Right kidney (tissue), 1 donor: ENCODE data around the gene FHOD3.
"Not testable (repeated sequence)": the region's sequence is repeated elsewhere in the genome, so short reads cannot be mapped to it uniquely, and the experiment has no call there.

Experiments used
- DNase-seq: peaks from one replicate; pipeline ENCODE4 v3.0.0-alpha.2; 2016

FHOD3 gene

GRCh38 chr18:36525913-36526312, 228.4 kb downstream of the FHOD3 start:
- DNase-seq, result no peak

- no peak for DNase-seq
Measured at GRCh38 chr18:36526611-36527010, 229.1 kb downstream of the FHOD3 start.

- DNase-seq, result no peak
Measured at GRCh38 chr18:36527051-36527450, 229.5 kb downstream of the FHOD3 start.

GRCh38 chr18:36527740-36528455, 230.4 kb downstream of the FHOD3 start:
- DNase-seq, result no peak

GRCh38 chr18:36529747-36530146, 232.2 kb downstream of the FHOD3 start:
- no peak for DNase-seq

GRCh38 chr18:36530676-36531405, 233.3 kb downstream of the FHOD3 start:
- DNase-seq, result no peak

GRCh38 chr18:36531636-36532035, 234.1 kb downstream of the FHOD3 start:
- DNase-seq, result no peak

- no peak for DNase-seq
Measured at GRCh38 chr18:36532394-36532793, 234.9 kb downstream of the FHOD3 start.

- DNase-seq, result no peak
Measured at GRCh38 chr18:36532815-36533214, 235.3 kb downstream of the FHOD3 start.

GRCh38 chr18:36533446-36534153, 236.1 kb downstream of the FHOD3 start:
- no peak for DNase-seq

- no peak for DNase-seq
Measured at GRCh38 chr18:36534154-36534688, 236.7 kb downstream of the FHOD3 start.

GRCh38 chr18:36535202-36535935, 237.9 kb downstream of the FHOD3 start:
- DNase-seq, result no peak

GRCh38 chr18:36536426-36536825, 238.9 kb downstream of the FHOD3 start:
- DNase-seq, result no peak

GRCh38 chr18:36537289-36537688, 239.8 kb downstream of the FHOD3 start:
- no peak for DNase-seq

GRCh38 chr18:36539674-36540231, 242.2 kb downstream of the FHOD3 start:
- no peak for DNase-seq

GRCh38 chr18:36543030-36543429, 245.5 kb downstream of the FHOD3 start:
- DNase-seq, result no peak

GRCh38 chr18:36543991-36544725, 246.6 kb downstream of the FHOD3 start:
- DNase-seq, result no peak

GRCh38 chr18:36545821-36546427, 248.4 kb downstream of the FHOD3 start:
- DNase-seq, result no peak

GRCh38 chr18:36546876-36547275, 249.4 kb downstream of the FHOD3 start:
- no peak for DNase-seq

GRCh38 chr18:36547544-36547943, 250.0 kb downstream of the FHOD3 start:
- no peak for DNase-seq

GRCh38 chr18:36551274-36551673, 253.8 kb downstream of the FHOD3 start:
- DNase-seq, result not testable (repeated sequence)
